GM19455 (cell line): ENCODE measurements around the gene IRAK2.
"Not testable (repeated sequence)": the region's sequence is repeated elsewhere in the genome, so short reads cannot be mapped to it uniquely, and the experiment has no call there.

ENCODE experiments used
- ATAC-seq: cut with Tn5 transposase; IDR thresholded peaks from one replicate; pipeline ENCODE4 v1.9.1; 2021; ENCODE audit not compliant: unreplicated experiment

The IRAK2 gene

GRCh38 chr3:10158555-10158954, 6.2 kb upstream of the IRAK2 start:
- ATAC-seq: not testable (repeated sequence)

DNA sequence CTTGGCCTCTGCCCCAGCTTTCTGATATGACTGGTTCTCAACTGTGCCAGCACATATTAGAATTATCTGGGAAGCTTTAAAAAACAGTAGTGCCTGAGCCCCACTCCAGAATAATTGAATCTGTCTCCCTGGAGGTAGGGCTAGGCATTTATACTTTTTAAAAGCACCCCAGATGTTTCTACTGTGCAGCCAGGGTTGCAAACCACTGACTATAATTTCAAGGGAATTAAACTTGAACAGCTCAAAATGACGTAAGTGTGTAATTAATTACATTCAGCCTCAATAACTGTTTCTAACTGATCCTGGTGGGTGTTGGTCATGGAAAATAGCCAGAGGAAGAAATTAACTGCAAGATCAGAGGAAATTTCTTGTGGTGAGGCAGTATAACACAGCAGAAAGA, 4.4 kb upstream of the IRAK2 start:
- ATAC-seq: no peak

DNA sequence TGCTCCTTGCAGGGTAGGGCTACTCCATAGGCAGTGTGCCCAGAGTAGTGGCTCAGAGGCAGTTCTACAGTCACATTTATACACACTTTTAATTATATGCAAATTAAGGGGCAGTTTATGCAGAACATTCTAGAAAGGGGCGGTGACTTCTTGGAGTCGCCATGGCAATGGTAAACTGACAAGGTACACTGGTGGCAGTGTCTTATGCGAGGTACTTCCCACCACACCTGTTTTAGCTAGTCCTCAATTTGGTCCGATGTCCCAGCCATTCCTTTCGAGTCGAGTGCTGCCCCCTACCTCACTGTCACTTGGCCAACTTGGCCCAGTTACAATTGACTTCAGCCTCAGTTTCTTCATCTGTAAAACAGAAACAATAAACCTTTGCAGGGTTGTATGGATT, 3.8 kb upstream of the IRAK2 start:
- no peak for ATAC-seq

- ATAC-seq: no peak
These were observed 2.5 kb upstream of the IRAK2 start for GRCh38 chr3:10162185-10162584.

GRCh38 chr3:10164201-10164545, 546 bp upstream of the IRAK2 start:
- not testable (repeated sequence) for ATAC-seq

- no peak for ATAC-seq
These were observed 1.5 kb downstream of the IRAK2 start for GRCh38 chr3:10166213-10166604.

GRCh38 chr3:10169000-10169496, 4.3 kb downstream of the IRAK2 start:
- ATAC-seq: no peak

- no peak for ATAC-seq
These were observed 6.3 kb downstream of the IRAK2 start for GRCh38 chr3:10170915-10171478.

GRCh38 chr3:10173095-10173925, 8.6 kb downstream of the IRAK2 start:
- no peak for ATAC-seq

DNA sequence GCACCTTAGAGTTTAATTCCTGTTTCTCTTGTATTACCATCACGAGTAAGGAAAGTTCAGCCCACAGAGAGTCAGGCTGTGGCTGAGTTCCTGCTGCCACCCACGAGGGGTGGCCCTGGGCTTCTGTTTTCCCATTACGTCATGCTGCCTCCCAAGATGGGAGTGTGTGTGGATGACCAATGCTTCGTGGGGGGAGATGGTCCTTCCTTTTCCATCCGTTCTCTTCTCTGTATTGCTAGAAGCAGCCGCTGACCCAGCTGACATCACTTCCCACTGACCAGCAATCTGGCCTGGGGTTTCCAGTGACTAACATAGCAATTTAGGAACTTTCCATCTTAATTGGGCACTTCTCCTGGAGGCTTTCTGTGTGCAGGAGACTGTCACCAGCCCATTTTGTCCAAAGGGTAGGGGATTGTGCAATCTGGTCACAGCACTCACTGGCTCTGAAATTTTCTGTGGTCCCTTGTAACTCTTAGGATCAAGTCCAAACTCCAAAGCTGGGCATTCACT, 9.3 kb downstream of the IRAK2 start:
- no peak for ATAC-seq

DNA sequence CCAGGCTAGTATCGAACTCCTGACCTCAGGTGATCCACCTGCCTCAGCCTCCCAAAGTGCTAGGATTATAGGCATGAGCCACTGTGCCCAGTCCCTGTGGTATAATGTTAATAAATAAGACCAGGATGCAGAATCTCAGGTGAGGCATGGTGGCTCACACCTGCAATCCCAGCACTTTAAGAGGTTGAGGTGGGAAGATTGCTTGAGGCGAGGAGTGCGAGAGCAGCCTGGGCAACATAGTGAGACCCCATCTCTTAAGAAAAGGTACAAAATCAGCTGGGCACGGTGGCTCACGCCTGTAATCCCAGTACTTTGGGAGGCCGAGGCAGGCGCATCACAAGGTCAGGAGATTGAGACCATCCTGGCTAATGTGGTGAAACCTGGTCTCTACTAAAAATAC, 10.6 kb downstream of the IRAK2 start:
- not testable (repeated sequence) for ATAC-seq

GRCh38 chr3:10176150-10176549, 11.4 kb downstream of the IRAK2 start:
- not testable (repeated sequence) for ATAC-seq

- no peak for ATAC-seq
These were observed 13.0 kb downstream of the IRAK2 start for GRCh38 chr3:10177737-10178136.

DNA sequence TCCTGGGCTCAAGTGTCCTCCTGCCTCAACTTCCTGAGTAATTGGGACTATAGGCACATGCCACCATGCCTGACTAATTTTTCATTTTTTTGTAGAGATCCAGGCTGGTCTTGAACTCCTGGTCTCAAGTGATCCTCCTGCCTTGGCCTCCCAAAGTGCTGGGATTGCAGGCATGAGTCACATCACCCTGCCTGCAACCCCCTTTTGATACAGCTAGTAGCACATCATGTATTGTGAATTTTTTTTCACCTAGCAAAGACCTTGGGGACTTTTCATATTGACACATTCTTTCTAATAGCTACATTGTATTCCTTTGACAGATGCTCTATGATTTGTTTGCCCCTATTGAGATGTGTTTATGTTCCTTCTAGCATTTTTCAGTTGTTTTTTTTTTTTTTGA, 14.2 kb downstream of the IRAK2 start:
- ATAC-seq: no peak

DNA sequence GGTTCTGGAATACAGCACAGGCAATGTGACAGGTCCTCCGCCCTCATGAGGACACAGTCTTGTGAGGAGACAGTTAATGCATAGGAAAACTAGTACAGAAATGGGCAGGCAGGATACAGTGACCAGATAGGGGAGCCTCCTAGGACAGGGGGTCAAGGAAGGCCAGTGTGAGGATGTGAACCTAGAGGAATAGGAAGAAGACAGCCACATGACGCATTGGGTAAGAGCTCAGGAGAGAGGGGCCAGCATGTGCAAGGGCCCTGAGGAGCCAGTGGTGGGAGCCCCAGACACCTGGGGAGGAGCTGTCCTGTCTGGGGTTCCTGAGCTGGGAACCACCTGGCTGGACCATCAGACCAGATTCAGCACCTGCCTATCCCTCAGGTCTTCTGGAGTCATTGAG, 15.6 kb downstream of the IRAK2 start:
- no peak for ATAC-seq

- no peak for ATAC-seq
These were observed 16.1 kb downstream of the IRAK2 start for GRCh38 chr3:10180738-10181295.

GRCh38 chr3:10182950-10183349, 18.2 kb downstream of the IRAK2 start:
- no peak for ATAC-seq

GRCh38 chr3:10184250-10184649, 19.5 kb downstream of the IRAK2 start:
- ATAC-seq: no peak

- no peak for ATAC-seq
These were observed 21.4 kb downstream of the IRAK2 start for GRCh38 chr3:10185804-10186762.

- ATAC-seq: no peak
These were observed 22.7 kb downstream of the IRAK2 start for GRCh38 chr3:10187290-10187876.

DNA sequence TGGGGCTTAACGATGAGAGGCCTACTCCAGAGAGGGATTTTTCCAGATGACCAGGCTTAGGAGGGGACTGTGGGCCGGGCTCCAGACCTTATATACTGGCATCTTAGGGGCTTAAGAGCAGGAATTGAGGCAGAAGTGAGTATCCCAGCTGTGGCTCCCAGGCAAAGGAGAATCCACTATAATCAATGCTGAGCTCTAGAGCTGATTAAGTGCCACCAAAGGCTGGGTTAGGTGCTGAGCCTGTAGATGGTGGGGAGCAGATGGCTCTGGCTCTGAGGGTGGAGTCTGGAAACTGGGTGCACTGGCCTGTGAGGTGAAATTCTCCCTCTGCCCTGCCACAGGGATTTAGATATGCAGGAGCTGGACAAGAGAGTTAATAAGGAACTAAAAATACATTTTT, 23.2 kb downstream of the IRAK2 start:
- ATAC-seq: no peak
